ENCODE data around the gene CCNDBP1.

- TF ChIP-seq ZBTB33 (IDR thresholded peaks at IDR 0.05; ENCODE audit: borderline replicate concordance, low read depth) (no peak), MXI1 (IDR thresholded peaks at IDR 0.05; ENCODE audit: low read depth, low read length) (no peak), POLR2AphosphoS5 (IDR thresholded peaks at IDR 0.05; ENCODE audit: low read depth, low read length) (no peak)
- TF ChIP-seq, protein P1, sequence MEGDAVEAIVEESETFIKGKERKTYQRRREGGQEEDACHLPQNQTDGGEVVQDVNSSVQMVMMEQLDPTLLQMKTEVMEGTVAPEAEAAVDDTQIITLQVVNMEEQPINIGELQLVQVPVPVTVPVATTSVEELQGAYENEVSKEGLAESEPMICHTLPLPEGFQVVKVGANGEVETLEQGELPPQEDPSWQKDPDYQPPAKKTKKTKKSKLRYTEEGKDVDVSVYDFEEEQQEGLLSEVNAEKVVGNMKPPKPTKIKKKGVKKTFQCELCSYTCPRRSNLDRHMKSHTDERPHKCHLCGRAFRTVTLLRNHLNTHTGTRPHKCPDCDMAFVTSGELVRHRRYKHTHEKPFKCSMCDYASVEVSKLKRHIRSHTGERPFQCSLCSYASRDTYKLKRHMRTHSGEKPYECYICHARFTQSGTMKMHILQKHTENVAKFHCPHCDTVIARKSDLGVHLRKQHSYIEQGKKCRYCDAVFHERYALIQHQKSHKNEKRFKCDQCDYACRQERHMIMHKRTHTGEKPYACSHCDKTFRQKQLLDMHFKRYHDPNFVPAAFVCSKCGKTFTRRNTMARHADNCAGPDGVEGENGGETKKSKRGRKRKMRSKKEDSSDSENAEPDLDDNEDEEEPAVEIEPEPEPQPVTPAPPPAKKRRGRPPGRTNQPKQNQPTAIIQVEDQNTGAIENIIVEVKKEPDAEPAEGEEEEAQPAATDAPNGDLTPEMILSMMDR (IDR thresholded peaks at IDR 0.05): no peak
Observed at GRCh38 chr15:43213466-43213865, 28.3 kb downstream of the CCNDBP1 start.
